Raji (cell line): ENCODE results near the gene HOXA1.

ENCODE experiments used
- POLR2A ChIP-seq: IDR thresholded peaks from 2 replicates; pipeline ENCODE4 v1.6.1; 2011; ENCODE audit warnings: low read depth, low read length, control low read depth; ENCODE audit not compliant: insufficient read depth

Gene HOXA1

DNA sequence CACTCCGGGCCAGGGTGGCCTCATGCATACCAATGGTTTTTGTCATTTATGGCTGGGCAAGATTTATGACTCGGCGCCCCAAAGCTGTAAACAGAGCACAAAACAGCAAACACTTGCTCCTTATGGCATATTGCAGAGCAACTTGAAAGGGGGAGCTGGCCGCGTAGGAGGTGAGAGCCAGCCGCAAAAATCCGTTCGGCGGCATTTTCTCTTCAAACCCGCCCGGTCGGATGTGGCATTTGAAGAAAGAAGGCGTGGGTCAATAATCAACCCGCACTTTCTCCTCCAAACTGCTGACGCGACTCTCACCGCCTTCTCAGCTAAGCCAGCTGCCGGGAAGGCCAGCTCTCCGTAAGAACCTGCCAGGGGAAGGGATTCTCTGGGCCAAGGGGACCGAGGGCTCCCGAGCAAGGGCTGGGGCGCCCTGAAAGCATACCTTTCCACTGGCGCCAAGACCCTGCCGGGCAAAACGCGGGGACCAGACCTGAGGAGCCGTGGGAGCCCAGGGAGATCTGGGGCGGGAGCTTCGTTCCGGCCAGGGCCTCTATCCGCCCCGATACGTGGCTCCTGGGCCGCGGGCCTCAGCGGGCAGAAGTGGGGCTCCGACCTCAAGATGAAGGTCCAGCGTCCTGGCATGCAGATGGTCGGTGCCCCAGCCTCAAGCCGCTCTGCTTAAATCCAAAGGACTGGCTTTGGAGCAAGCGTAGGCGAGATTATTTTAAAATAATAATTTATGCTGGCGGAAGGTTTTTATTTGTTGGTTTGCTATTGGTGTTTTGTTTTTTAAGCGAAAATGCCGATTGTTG, 19.6 kb upstream of the HOXA1 start:
- TF ChIP-seq POLR2A: no peak

DNA sequence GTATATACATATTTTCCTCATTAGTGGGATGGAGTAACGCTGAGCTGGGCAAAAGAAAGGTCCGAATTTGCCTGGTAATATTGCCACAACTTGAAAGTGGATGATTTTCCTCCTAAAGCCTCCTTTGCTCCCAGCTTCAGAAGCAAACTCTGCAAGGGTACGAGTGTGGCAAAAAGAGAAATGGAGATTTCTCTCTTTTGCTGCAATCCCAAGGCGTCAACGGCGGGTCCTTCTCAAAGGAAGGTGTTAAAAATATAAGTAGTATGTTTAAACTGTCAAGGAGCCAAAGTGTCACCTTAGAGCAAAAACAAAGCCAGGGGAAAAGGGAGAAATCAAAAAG, 19.1 kb upstream of the HOXA1 start:
- no peak for TF ChIP-seq POLR2A

DNA sequence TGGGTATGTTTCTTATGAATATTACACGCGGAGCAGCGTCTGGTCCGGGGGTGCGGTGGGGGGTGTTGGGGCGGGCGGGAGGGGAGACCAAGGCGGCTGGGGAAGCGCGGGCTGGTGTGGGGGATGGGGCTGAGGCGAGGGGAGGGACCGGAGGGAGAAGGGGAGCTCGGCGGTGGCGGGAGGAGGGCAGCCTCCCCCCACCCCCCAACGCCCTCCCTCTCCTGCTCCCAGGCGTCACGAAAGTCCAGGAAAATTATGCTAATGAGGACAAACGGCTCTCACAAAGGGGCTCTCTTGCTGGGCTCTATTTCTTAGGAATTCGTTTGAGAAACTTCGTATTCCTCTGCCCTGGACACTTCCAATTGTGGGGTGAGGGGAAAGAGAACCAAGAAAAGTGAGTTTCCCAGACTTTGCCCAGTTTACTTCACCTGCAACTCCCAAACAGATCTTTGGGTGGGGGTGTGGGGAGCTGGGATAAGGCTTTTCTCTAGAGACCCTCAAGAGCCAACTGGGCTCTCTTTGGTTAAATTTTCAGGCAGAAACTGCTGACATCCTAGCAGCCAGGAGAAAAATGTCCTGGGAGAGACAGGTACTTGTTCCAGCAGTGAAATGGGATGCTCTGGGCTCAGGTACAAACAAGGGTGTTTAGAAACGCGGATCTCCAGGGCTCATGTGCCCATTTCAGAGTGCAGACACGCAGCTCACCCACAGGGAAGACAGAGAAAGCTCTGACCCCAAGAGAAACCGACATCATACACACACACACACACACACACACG, 18.4 kb upstream of the HOXA1 start:
- no peak for TF ChIP-seq POLR2A

DNA sequence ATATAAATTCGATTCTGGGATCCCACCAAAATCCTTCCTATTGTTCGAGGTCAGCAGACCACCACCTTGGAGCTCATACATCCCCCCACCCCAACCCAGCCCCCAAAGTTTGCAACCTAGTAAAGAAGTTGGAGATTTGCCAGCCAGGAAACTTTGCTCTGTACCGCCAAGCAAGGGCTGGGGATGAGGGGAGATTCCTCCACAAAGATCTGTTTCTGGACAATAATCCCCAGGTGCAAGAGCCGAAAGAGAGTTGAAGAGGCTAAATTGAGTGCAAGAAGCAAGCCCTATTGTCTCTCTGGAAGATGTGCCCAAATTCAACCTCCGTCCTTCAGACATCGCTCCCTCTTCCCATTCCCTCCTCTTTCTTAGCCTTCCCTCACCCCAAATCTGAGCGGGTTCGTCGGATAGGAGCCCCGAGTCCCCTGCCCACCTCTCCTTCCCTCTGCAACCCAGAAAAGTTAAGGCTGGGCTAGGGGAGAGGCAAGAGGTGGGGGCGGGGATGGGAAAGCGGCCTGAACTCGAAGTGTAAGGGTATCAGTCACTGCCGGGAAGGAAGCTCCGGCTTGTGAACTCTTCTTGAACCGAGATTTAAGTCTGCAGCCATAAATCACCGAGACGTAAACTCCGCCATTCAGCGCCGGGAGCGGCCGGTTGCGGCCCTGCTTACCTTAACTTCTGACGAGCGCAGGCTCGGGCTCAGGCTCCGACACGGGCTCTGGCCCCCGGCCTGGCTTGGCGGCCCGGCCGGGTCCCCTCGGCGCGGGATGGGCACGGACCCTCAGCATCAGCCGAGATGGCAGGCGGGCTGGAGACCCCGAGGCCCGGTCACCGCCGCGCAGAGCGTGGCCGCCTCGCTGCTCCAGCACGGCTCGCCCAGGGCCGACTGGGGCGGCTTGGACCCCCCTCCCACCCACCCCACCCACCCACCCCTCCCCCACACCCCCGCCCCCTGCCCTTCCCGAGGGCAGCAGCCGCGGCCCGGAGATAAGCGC, 17.5 kb upstream of the HOXA1 start:
- TF ChIP-seq POLR2A: no peak

DNA sequence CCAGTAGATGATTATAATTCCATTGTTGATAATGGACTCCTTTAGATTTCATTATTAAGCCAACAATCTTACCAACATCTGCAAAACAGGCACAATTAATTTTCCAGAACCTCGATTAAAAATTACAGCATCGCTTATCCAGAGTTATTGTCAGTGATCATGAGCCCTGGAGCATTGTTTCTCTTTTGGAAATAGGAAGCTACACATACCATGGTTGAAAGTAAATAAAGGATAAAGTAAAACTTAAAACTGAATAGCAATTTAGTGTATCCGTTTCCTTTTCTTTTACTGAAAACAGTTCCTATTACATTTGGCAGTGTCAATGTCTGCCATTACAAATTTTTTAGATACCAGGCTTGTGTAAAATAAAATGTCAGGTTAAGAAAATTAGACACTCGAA, 16.6 kb upstream of the HOXA1 start:
- no peak for TF ChIP-seq POLR2A

DNA sequence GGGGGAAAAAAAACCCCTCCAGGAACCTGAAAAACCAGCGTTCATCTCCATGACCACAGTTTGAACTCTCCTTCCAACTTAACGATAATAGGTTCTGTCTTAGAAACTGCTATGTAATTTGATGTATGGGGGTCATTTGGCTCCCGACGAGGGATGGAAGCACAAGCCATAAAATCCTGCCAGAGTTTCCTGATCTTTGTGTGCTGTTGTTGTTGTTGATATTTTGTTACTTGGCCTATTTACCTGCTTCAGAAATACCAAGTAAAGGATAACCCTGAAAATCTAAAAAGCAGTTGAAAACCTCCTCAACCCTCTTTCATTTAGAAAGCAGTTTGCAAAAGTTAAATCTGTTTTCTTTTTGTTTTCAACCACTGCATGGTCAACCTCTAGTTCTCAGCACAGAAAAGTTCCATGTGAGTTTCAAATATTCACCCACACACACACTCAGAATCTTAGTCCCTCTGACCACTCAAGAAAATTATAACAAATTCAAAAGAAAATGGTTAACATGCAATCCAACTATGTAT, 16.0 kb upstream of the HOXA1 start:
- no peak for TF ChIP-seq POLR2A

DNA sequence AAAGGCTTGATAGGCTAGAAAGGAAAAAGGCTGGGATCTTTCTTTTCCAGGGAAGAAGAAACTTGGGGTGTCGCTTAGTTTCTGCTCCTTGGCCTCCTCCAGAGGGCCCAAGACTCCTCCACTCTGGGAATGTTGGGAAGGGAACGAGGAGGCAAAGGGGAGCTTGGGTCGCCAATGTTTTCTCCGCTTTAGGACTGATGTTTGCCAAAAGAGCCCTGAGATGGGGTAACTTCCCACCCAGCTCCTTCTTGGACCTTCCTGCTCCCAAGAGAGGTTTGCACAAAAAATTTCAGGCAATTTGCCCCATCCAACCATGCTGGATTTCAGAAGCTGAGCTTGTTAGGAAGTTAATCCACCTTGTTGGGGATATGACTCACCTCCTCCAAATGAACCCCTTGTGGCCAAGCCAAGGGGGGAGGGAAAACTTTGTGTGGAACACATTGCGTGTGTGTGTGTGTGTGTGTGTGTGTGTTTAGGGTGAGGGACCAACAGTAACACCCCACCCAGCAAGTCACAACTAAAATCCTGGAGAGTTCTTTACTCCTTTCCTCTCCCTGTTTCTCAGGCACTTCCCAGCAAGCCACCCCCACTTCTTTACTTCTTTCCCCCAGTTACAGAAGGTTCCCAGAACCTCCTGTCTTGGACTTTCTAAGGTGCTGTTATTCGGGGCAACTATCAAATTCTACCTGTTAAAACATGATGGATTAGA, 15.4 kb upstream of the HOXA1 start:
- no peak for TF ChIP-seq POLR2A

DNA sequence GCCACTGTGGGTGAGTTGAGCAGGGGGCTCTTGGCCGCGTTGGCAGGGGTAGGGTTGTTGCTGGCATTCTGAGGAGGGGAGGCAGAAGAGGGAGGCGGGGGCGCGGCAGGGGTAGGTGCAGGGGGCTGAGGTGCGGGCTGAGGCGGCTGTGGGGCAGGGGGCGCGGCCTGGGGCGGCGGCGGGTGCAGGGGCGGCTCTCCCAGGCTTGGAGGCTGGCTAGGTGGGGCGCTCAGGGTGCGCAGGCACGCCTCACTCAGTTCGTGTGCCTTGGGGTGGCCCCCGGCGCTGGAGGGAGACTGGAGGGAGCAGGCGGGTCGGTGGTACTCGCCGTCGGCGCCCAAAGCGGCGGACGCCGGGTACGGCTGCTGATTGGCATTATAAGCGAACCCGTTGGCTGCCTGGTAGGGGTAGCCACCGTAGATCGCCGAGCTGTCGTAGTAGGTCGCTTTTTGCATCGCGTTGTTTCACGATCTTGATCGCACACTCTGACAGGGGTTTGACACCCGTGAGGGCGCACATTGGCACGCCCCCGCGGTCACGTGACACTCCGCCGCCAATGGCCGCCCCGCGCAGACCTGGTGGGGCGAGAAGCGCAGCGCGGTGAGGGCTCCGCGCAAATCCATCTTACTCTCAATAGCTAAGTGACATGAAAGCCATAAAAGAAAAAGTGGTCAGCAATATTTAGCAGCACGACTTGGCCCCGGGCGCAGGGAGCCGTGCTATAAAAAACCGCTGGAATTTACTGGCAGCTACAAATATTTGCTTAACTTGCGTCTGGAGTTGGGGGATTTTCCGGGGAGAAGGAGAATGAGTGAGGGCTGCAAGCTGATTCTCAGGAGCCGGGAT, 14.6 kb upstream of the HOXA1 start:
- TF ChIP-seq POLR2A: no peak

DNA sequence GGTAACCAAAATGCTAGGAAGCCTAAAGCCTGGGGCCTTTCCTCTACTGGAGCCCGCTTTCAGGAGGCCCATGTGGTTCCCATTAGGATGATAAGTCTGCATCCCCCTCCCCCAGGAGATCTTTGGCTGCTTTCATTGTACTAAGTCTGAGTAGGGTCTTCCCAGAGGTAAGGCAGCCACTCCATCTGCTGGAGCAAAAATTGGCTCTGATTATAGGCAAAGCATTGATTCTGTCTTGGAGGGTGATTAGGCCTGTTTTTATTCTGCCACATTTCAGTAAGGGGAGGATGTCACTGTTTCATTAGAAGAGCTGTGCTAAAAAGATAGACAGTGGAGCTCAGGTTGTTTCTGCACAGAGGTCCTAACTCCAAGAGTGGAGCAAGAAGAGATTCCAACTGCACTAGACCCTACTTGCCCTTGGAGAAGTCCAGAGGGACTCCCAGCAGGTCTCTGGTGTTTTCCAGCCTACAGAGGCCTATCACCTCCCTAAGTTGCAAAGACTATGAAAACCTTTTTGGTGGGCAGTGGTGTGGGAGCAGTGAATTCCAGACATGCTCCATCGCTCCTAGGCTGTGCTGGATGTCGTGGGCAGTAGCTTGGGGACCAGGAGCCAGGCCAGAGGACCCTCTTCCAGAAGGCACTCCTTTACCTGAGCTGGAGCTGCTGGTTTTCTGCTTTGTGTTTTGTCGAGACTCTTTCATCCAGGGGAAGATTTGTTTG, 13.8 kb upstream of the HOXA1 start:
- TF ChIP-seq POLR2A: no peak

DNA sequence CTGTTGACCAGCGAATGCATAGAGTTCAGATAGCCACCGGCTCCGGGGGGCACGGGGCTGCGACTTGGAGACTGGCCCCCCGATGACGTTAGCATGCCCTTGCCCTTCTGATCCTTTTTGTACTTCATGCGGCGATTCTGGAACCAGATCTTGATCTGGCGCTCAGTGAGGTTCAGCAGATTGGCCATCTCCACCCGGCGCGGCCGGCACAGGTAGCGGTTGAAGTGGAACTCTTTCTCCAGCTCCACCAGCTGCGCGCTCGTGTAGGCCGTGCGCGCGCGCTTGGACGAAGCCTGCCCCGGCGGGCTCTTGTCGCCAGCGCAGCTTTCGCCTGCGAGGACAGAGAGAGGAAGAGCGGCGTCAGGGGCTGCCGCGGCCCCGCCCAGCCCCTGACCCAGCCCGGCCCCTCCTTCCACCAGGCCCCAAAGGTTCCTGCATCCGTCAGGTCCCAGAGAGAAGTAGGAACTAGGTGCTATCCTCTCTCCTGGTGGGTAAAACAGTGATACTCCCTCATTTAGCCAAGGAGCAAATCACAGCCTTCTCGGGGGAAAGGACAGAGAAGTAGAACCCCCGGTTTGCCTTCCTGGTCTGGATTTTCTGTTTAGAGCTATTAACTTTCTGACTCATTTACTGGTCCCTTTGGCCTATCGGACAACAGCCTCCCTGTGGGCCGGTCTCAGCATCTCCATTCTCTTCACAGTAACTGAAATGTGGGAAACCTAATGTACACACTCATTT, 12.8 kb upstream of the HOXA1 start:
- no peak for TF ChIP-seq POLR2A

DNA sequence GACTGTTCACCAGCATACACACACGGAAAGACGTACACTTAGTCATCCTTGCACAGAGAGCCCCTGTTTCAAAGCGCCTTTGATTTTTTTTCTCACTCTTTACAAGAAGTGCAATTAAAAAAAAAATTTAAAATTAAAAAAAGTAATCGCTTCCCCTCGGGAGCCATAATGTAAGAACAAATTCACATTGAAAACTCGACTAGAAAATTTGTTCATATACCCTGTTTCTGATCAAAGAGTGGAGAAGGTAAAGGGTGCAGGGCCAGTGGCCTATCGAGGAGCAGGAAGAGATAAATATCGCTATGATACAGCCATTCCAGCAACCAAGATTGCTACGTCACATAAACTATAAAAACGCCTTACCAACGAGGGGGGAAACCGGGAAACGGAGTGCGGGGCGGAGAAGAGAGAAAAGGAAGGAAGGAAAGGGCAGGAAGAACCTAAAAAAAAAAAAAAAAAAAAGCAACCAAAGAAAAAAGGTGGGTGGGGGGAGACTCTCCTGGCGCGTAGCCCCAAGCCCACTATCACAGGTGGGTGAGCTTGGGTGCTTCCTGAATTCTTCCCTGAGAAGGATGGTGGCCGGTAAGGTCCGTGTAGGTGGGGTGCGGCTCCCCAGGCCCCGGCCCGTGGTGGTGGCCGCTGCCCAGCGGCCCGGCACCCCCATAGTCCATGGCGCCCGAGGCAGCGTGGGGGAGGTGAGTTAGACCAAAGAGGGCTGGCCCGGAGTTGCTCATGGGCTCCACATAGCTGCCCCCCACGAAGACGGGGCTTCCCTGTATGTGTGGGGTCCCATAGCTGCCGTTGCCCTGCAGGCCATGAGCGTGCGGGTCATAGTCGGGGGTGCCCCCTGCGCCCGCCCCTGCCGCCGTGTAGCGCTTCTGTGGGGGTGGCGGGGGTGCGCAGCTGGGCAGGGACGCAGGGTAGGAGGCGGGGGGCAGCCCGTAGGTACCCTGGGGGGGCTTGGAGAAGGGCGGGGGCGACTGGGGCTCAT, 11.9 kb upstream of the HOXA1 start:
- no peak for TF ChIP-seq POLR2A
